Tibial nerve (tissue), 4 donors: Measurements from ENCODE around the gene PTPRG. TPM values are rescaled to one million over a fixed set of nuclear protein-coding genes. Genes with fewer than 3 reads are reported as not detected.

Experiments used
- DNase-seq, 2 donors: peaks; one replicate each; pipeline ENCODE4 v3.0.0-alpha.2; 2019; ENCODE audit warnings: low spot score in 2 of 2
- H3K27ac ChIP-seq, 4 donors: fragments of 200-600 bp; sonication (generic) in 3 of 4; one replicate each; pipeline ENCODE4 v1.5.1; 2017 to 2019; ENCODE audit warnings: mild to moderate bottlenecking in 1 of 4
- H3K27me3 ChIP-seq, 2 donors: fragments of 200-600 bp; sonication (generic) in 1 of 2; one replicate each; pipeline versions ENCODE4 v1.5.1 to v1.6.0; 2017 to 2019
- H3K36me3 ChIP-seq, 3 donors: fragments of 200-600 bp; sonication (generic); one replicate each; pipeline ENCODE4 v1.5.1; 2018 to 2019
- H3K4me1 ChIP-seq, 4 donors: fragments of 200-600 bp; sonication (generic) in 3 of 4; one replicate each; pipeline ENCODE4 v1.5.1; 2017 to 2019
- H3K4me3 ChIP-seq, 4 donors: fragments of 200-600 bp; sonication (generic) in 3 of 4; one replicate each; pipeline ENCODE4 v1.5.1; 2017 to 2019; ENCODE audit warnings: mild to moderate bottlenecking in 1 of 4, moderate library complexity in 1 of 4
- H3K9me3 ChIP-seq, 4 donors: fragments of 200-600 bp; sonication (generic) in 3 of 4; one replicate each; pipeline ENCODE4 v1.5.1; 2017 to 2019
- EP300 ChIP-seq, 2 donors: sonication (generic); formaldehyde crosslinking; IDR thresholded peaks; one replicate each; pipeline ENCODE4 v1.6.1; 2017; ENCODE audit warnings: antibody characterized with exemption in 2 of 2, mild to moderate bottlenecking in 1 of 2
- POLR2A ChIP-seq, 2 donors: fragments of 450-650 bp; IDR thresholded peaks; one replicate each; pipeline ENCODE4 v1.6.1; 2017; ENCODE audit warnings: antibody characterized with exemption in 2 of 2, mild to moderate bottlenecking in 2 of 2, moderate library complexity in 2 of 2
- WGBS, 2 donors: methylation state at CpG; one replicate each; pipeline ENCODE4 v1.1.5; 2018; 5-methylcytosine and 5-hydroxymethylcytosine counted together
- total RNA-seq, 4 donors: library from RNA; depleted of rRNA; stranded (reverse); fragments of >200 nt; gene quantifications; one replicate each; pipeline ENCODE4 v1.1.0, GENCODE V29; 2016
- TF ChIP-seq, protein P1 (sequence below), 5 experiments: fragments of 200-600 bp in 3 of 5; fragments of 450-650 bp in 2 of 5; sonication (generic) in 3 of 5; IDR thresholded peaks; one replicate each; pipeline ENCODE4 v1.5.1; 2016 to 2019; ENCODE audit warnings: antibody characterized with exemption in 5 of 5, mild to moderate bottlenecking in 3 of 5, moderate library complexity in 2 of 5

Gene PTPRG
- total RNA-seq, 4 donors from 2014 or later = 112 to 174 (median 121) TPM

DNA sequence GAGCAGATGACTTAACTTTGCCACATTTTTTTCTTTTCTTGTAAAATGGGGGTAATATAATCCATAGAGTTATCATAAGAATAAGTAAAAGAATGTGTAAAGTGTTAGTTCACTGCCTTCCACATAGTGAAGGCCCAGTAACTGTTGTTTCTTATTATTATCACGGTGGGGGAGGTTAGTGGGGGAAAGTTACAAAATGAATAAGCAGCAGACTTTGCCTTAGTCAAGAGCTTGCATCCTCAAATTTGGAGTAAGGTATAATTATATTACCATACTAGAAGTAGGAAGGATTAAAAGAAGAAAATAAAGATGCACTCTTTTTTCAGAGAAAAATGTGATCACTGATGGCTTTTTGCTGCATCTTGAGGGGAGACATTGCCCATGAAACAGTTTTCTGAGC, 247.6 kb downstream of the PTPRG start:
- no peaks in the 10 kb centered on the region for H3K27me3 ChIP-seq
- no peak for DNase-seq
- H3K4me1 ChIP-seq = peaks cover 0 to 78% (median 27%) of the 10 kb centered on the region in 4 donors
- 64 to 69% methylated on average over 1 of the region's 1 CpG for WGBS, 2 donors
- peak overlapping the region in 2 of 4 donors; percentile 38 to 43 for H3K27ac ChIP-seq
- H3K9me3 ChIP-seq = no peaks in the 10 kb centered on the region
- TF ChIP-seq, protein P1, sequence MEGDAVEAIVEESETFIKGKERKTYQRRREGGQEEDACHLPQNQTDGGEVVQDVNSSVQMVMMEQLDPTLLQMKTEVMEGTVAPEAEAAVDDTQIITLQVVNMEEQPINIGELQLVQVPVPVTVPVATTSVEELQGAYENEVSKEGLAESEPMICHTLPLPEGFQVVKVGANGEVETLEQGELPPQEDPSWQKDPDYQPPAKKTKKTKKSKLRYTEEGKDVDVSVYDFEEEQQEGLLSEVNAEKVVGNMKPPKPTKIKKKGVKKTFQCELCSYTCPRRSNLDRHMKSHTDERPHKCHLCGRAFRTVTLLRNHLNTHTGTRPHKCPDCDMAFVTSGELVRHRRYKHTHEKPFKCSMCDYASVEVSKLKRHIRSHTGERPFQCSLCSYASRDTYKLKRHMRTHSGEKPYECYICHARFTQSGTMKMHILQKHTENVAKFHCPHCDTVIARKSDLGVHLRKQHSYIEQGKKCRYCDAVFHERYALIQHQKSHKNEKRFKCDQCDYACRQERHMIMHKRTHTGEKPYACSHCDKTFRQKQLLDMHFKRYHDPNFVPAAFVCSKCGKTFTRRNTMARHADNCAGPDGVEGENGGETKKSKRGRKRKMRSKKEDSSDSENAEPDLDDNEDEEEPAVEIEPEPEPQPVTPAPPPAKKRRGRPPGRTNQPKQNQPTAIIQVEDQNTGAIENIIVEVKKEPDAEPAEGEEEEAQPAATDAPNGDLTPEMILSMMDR (IDR thresholded peaks at IDR 0.05) = no peak
- no peak for TF ChIP-seq EP300 (IDR thresholded peaks at IDR 0.05)
- no peak for TF ChIP-seq POLR2A (IDR thresholded peaks at IDR 0.05)
- no peak overlapping the region for H3K4me3 ChIP-seq
- no peaks in the 10 kb centered on the region for H3K36me3 ChIP-seq

DNA sequence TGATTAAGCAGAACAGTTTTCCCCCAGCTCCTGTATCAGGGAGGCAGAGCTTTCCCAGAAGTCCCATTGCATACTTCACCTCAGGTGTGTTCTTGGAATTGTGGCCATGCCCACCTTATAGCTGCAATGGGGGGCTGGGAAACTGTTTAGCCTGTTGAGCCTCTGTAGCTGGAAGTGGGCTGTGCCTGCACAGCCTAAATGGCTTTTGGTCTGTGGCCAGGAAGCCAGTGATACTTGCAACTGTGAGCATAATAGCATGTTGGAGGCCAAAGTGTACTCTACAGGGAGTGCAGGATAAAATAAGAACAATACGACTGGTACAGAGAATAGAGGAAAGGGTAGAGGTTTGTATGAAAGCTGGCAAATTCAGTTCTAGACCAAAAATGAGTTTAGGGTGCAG, 248.5 kb downstream of the PTPRG start:
- no peak overlapping the region for H3K4me3 ChIP-seq
- no peaks in the 10 kb centered on the region for H3K27me3 ChIP-seq
- TF ChIP-seq POLR2A (IDR thresholded peaks at IDR 0.05) = no peak
- TF ChIP-seq, protein P1 (IDR thresholded peaks at IDR 0.05) = no peak
- no peak for TF ChIP-seq EP300 (IDR thresholded peaks at IDR 0.05)
- no peaks in the 10 kb centered on the region for H3K36me3 ChIP-seq
- WGBS, 2 donors = 29 to 34% methylated on average over 1 of the region's 1 CpG
- H3K27ac ChIP-seq = peak overlapping the region in 1 of 4 donors; percentile 21
- H3K4me1 ChIP-seq = peaks cover 0 to 69% (median 24%) of the 10 kb centered on the region in 4 donors
- no peaks in the 10 kb centered on the region for H3K9me3 ChIP-seq
- peak in 1 of 2 donors; percentile 50 for DNase-seq

DNA sequence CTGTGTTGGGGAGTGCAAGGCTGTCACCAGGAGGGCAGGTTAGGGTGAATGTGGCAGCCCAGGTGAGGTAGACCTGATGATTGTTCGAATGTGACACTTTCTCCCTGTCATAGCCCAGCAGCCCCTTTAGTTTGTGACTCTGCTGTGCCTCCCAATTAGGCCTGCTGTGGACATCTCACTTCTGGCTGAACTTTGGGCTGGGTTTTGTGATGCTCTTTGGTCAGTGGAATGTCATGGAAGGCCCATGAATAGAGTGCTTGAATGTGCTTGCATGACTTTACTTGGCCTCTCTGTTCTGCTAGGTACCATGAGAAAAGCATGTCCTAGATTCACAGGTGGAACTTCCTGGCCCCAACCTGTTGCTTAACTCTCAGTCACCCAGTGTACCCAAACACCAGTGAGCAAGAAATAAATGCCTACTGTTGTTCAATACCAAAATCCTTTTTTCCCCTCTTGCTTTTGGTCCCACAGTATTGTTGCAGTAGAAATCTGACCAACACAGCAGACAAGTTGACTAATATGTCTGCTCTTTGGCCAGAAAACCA, 249.7 kb downstream of the PTPRG start:
- no peak for TF ChIP-seq POLR2A (IDR thresholded peaks at IDR 0.05)
- TF ChIP-seq, protein P1 (IDR thresholded peaks at IDR 0.05) = no peak
- no peak for TF ChIP-seq EP300 (IDR thresholded peaks at IDR 0.05)
- no peak for DNase-seq
- no peak overlapping the region for H3K27ac ChIP-seq
- peaks cover 0 to 58% (median 17%) of the 10 kb centered on the region in 4 donors for H3K4me1 ChIP-seq
- H3K36me3 ChIP-seq = no peaks in the 10 kb centered on the region
- 81 to 89% methylated on average over 1 of the region's 1 CpG for WGBS, 2 donors
- H3K27me3 ChIP-seq = no peaks in the 10 kb centered on the region
- no peak overlapping the region for H3K4me3 ChIP-seq
- H3K9me3 ChIP-seq = no peaks in the 10 kb centered on the region

DNA sequence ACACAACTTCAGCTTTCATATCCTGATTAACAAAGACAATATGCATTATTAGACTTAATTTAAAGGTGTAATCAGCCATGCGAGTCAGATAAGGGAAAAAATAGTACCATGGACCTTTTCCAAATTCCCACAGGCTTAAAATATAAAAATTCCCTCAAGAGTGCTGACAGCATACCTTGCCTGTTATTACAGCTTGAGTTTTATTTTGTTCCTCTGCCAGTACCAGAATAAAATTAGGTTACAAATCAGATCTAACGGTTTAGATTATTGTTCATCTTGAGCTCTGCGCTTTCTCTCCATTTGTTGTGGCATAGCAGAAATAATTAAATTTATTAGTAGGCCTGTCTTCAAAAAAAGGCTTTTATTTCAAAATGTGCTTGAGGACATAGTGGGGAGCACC, 250.3 kb downstream of the PTPRG start:
- Histone ChIP-seq H3K9me3 (no peaks in the 10 kb centered on the region), H3K27me3 (no peaks in the 10 kb centered on the region), H3K27ac (no peak overlapping the region), H3K4me3 (no peak overlapping the region), H3K36me3 (no peaks in the 10 kb centered on the region), H3K4me1 (peaks cover 0 to 52% (median 17%) of the 10 kb centered on the region in 4 donors)
- DNase-seq = no peak
- 67 to 72% methylated on average over 3 of the region's 3 CpGs for WGBS, 2 donors
- TF ChIP-seq, protein P1 (IDR thresholded peaks at IDR 0.05) = no peak
- no peak for TF ChIP-seq EP300 (IDR thresholded peaks at IDR 0.05)
- TF ChIP-seq POLR2A (IDR thresholded peaks at IDR 0.05) = no peak

DNA sequence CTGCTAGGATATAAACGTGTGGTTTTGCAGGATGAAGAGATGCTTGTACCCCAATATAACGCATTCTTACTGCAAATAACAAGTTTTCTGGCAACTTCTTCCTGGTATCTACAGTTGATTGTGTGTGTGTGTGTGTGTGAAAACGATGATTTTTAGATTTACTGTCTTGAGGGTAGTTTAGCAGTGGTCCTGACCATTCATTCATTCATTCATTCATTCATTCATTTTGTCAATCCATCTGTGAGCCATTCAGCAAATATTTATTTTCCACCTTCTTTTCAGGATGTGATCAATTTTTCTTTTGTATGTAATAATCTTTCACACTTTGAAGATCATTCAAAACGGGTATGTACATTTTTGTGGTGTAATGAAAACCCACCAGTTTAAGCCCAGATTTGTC, 250.7 kb downstream of the PTPRG start:
- H3K4me3 ChIP-seq = no peak overlapping the region
- H3K9me3 ChIP-seq = no peaks in the 10 kb centered on the region
- no peak overlapping the region for H3K27ac ChIP-seq
- TF ChIP-seq POLR2A (IDR thresholded peaks at IDR 0.05) (no peak), EP300 (IDR thresholded peaks at IDR 0.05) (no peak)
- TF ChIP-seq, protein P1 (IDR thresholded peaks at IDR 0.05) = no peak
- no peak for DNase-seq
- 75 to 77% methylated on average over 4 of the region's 4 CpGs for WGBS, 2 donors
- no peaks in the 10 kb centered on the region for H3K36me3 ChIP-seq
- H3K27me3 ChIP-seq = no peaks in the 10 kb centered on the region
- peaks cover 0 to 47% (median 17%) of the 10 kb centered on the region in 4 donors for H3K4me1 ChIP-seq
